NOMO-1 (cell line): Measurements from ENCODE around the gene WNT9A.
"Not testable (repeated sequence)": the region's sequence is repeated elsewhere in the genome, so short reads cannot be mapped to it uniquely, and the experiment has no call there.

Experiments
- DNase-seq, 2 experiments: peaks; one replicate each; lab custom pipeline; 2025; ENCODE audit not compliant: unreplicated experiment in 2 of 2; lab: John Stamatoyannopoulos, UW

Gene WNT9A

DNA sequence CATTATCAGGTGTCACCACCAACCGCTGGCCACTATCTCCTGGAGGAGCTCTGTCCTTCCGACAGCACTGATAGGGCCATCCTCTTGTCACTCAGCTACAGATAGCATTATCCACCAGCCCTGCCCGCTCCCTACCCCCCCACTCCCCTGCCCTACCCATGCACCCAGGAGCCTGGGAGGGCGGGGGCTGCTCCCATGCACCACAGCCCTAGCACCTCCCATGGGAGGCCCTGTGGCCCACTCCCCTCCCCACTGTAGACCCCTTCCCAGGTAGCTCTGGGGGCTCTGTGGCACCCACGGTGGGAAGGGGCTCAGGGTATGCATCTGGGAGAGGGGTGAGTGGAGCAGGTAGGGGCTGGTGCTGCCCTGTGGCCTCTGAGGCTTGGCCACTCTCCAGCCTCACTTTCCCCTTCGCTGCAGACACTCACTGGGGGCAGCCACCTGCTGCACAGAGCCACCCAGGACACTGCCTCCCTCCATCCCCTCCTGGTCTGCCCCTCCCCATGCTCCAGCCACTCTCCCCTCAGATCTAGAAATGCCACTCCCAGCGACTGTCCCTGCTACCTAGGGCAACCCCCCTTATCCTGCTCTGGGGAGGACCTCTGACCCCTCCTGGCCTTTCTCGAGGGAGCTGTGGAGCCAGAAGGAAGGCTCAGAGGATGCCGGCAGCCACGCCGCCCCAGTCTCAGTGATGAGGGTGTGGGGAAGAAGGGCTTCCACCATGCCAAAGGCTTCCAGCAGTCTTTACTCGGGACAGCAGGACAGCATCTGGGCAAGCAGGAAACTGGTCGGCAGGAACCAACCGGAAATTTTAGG is 58.5 kb downstream of the WNT9A start:
- no peak for DNase-seq

DNA sequence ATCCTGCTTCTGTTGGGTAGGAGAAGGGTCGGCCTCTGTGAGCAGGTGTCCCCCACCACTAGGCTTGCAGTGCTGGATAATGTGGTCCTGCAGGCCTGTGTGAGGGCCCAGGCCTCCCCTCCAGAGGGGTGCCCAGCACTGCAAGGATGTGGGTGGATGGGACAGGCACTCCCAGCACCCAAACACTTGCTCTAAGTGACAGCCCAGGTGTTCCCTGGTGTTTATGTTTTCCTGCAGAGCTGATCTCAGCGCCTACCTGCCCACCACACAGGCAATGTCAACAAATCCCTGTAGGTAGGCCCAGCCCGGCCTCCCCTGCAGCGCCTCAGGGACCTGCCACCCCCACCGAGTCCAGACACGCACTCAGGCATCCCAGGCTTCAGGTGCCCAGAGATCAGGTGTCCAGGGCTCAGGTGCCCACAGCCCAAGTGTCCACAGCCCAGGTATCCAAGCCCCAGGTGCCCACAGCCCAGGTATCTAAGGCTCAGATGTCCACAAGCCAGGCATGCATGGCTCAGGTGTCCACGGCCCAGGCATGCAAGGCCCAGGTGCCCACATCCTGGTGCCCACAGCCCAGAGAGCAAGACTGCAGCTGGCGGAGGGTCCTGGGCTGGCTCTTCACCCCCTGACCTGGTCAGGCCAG is 59.2 kb downstream of the WNT9A start:
- DNase-seq, result no peak

DNA sequence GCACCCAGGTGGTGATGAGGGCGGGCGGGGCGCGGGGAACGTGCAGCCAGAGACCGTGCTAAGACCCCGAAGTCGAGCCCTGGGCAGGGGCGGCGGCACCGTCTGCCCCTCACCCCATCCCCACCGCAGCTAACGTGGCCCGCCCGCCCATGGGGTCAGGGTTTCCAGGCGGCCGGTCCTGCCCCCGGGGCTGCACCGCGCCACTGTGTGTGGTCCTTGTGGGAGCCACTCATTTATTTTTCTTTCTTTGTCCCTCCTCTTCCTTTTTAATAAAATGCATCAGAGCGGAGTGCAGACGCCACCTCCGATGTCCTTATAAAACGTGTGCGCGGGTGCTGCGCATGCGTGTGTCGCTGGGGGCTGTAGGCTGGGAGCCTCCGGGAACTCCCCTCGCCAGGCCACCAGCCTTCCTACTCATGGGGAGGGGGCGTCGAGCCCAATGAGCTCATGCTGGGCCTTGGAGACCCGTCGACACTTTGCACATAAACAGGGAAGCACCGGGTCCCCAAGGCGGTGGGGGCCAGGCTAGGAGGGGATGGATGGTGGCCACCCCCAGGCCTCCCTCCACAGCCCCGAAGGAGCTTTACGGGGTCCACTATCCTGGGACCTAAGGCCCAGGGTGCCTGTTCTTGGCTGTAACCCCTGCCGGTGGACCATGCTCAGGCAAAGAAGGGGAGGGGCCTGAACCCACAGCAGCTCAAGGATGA is 59.9 kb downstream of the WNT9A start:
- no peak for DNase-seq

DNA sequence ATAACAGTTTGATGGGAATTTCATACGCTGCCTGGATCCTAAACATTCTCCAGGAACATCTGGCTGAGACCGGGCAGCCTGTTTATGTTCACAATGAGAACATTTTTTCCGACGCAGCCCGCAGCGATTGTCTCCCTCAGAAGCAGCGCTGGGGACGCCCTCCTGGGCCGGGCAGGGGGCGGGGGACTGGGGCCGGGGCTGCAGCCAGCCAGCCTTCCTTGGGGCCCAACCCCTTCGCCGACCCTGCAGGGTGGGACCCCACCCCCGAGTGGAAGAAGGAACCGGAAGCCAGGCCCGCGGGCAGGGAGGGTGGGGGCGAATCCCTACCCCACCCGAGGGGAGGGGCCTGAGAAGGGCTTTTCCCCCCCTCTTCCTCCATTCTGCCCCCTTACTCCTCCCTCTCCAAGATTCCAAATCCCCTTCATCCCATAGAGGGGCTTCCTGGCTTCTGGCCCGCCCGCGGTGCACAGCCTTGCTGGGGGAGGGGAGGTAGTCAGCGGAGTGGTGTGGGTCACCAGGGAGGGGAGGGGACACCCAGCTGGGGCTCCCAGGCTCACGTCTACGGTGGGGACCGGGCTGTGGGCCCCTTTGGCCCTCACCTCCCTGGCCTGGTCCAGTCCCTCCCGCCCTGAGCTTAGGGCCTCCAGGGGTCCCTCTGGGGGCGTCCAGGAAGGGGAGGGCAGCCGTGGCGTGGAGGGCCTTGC is 60.6 kb downstream of the WNT9A start:
- DNase-seq, result no peak

DNA sequence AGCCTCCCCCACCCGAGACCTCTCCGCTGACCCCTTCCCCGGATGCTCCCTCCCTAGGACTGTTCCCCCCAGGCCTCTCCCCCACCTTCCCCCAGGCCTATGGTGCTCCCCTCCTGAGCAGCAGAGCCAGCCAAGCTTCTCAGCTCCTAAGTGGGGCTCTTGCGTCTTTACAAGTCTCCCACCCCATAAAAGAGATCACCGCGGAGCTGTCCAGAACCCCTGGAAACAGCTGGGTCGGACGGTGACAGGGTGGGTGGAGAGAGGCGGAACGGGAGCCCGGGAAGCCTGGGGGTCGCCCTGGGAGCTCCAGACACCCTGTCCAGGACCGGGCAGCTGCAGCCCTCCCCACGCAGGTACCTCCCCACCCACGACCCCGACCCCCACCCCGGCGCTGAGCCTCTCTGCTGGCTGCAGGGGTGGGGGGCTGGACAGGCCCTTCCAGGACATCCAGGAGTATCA is 61.2 kb downstream of the WNT9A start:
- no peak for DNase-seq

DNA sequence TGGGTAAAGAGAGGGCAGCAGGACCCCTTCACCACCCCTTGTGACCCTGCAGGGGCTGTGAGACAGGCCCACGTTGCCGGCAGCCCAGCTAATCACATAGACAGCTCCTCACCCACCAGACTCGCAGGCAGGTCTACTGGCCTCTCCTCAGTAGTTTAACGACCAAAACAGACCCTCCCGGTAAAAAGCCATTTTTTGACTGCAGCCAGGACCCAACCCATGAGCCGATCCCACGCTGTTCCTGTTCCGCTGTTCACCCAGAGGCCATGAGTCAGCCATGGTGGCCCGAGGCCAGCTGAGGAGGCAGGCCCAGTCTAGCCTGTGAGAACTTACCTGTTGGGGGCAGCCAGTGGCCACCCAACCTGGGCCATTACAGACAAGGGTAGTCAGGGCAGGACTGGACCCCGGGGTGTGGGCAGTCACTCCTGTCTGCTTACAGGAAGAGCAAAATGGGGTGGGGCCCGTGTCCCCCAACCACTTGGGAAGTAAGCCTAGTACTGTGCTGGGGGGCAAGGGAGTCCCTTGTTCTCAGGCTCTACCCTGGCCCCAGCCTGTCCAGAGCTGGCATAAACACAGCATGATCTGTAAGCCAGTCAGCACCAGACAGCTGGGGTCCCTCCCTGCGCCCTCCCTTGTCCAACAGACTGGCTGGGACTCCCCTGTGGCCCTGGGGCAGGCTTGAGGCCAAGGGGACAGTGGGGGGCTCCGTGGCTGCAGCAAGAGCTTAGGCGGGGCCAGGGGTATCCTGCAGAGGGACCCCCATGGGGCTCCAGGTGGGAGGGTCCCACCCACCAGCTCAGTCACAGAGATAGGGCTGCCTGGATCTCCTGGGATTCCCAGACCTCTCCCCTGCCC is 61.9 kb downstream of the WNT9A start:
- no peak for DNase-seq

DNA sequence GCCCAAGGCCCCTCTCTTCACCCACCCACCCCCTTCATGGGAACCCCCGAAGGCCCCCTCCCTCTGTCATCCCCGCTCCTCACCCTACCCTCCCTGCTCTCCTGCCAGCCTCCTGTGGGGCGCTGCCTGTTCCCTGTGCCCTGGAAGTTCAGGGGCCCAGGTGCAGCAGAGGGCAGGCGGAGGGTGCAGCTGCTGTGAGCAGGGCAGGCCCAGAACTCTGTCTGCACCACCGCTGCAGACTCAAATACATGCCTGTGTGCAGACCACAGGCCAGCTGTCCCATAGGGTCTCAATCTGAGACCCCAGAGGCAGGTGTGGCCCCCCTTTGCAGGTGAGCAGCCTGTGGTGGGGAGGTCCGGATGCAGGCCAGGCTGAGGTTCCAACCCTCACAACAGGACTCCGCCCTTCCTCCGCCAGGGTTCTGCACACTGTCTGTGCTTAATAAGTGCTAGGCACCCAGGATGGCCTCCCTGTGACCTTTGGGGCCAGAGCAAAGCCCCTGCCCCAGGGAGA is 62.5 kb downstream of the WNT9A start:
- DNase-seq, result no peak

DNA sequence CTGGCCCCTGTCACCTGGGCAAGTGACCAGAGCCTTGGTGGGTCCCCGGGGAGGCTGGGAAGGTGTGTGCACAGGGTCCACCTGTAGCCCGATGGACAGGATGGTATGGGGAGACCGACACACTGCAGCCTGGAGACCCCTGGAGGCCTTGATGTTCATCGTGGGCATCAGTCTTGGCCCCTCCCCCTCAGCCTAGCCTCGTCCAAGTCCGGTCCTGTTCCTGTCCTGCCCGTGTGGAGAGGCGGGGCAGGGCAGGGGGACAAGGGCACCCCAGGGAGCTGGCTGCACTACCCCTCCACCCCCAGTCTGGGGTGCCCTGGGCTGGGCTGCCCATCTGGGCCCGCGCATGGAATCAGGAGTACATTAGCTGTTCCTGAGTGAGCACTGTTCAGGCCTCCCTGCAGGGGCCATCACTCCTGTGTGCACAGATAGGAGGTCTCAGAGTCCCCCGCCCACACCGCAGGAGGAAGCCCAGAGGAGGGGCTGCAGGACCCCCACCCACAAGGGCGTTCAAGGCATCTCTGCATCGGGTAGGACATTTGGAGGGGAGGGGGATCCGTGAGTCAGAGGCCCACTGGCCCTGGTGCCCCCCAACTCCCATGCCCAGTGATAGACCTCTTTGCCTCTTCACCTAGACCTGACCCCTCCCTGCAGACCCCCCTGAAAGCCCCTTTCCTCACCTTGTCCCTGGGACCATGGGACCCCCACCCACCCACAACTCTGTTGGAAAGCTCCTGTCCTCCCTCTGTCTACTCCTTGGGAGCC is 63.2 kb downstream of the WNT9A start:
- no peak for DNase-seq

DNA sequence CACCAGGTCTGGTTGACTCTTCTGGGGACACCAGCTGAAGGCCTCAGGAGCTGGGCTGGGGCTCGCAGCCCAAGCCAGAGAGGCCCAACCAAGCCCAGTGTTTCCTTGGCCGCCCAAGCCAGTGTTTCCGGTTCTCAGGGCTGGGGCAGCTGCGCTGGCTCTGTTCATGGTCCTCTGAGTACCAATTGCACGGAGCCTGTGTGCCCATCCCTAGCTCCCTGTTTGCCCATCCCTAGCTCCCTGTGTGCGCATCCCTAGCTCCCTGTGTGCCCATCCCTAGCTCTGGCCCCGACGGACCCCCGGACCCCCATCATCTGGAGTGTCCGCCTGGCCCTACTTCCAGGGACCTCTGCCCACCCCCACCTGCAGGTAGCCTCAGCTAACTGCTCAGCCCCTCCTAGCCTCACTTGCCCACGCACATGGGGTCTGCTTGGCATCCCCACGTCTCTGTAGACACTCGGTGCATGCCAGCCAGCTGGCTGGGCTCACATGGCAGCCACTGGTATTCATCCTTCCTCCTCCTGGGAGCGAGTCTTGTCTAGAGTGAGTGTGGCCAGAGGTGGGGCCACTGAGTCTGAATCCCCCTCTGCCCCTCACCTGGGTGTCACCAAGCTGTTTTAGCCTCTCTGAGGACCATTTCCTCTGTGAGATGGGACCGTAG is 64.0 kb downstream of the WNT9A start:
- no peak for DNase-seq

DNA sequence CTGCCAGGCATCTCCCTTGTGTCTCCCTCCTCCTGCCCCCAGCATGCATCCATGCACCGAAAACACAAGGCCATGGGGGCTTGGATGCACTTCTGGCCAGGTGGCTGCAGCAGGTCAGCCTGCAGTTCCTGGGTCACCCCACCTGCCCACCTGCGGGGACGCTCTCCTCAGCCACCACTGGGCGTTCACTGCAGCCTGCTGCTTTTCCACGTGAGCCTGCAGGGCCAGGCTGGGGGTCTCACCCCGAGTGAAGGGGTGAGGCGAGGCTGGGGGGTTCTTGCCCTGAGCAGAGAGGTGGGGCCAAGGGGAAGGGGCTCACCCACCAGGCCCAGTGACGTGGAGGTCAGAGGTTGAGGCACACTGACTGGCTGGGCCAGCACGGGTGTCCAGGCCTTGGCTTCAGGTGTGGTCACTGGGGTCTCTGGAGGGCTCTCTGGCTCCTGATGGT is 64.6 kb downstream of the WNT9A start:
- no peak for DNase-seq

DNA sequence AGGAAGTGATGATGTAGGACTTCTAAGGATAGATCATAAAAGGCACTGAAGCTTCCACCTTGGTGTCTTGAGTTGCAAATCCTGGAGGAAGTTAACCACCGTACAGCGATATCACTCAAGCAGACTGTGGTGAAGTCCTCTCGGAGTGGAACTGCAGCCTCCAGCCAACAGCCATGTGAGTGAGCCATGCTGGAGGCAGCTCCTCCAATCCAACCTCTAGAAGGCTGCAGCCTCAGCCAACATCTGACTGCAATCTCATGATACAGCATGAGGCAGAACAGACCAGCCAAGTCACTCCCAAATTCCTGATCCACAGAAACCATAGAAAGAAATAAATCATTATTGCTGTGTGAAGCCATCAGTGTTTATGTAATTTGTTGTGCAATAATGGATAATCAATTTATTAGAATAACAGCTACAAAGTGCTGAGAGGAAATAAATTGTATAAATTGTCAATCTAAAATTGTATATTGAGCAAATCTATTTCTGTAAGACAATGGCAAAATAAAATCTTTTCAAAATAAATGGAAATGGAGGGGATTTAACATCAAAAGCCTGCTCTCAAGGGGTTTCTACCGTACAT is 67.3 kb downstream of the WNT9A start:
- no peak for DNase-seq

DNA sequence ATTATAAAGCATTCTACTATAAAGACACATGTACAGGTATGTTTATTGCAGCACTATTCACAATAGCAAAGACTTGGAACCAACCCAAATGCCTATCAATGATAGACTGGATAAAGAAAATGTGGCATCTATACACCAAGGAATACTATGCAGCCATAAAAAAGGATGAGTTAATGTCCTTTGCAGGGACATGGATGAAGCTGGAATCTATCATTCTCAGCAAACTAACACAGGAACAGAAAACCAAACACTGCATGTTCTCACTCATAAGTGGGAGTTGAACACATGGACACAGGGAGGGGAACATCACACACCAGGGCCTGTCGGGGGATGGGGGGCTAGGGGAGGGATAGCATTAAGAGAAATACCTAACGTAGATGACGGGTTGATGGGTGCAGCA is 69.9 kb downstream of the WNT9A start:
- DNase-seq, result not testable (repeated sequence)

DNA sequence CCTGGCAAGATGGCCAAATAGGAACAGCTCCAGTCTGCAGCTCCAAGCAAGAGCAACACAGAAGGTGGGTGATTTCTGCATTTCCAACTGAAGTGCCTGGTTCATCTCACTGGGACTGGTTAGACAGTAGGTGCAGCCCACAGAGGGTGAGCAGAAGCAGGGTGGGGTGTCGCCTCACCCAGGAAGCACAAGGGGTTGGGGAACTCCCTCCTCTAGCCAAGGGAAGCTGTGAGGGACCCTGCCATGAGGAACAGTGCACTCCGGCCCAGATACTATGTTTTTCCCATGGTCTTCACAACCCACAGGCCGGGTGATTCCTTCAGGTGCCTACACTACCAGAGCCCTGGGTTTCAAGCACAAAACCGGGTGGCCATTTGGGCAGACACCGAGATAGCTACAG is 75.8 kb downstream of the WNT9A start:
- DNase-seq, result not testable (repeated sequence)

DNA sequence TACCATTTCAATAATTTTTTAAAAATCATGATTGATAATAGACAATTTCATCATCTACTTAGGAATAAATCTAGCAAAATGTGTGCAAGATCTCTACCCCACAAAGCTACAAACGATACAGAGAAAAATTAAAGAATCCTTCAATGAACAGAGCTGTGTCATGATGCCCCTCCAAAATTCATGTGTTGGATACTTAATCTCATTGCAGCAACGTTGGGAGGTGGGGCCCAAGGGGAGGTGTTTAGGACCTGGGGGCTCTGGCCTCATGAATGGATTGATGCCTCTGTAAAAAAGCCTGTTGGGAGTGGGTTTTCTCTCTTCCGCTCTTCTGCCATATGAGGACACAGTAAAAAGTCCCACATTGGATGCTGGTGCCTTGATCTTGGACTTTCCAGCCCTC is 77.4 kb downstream of the WNT9A start:
- no peak for DNase-seq

DNA sequence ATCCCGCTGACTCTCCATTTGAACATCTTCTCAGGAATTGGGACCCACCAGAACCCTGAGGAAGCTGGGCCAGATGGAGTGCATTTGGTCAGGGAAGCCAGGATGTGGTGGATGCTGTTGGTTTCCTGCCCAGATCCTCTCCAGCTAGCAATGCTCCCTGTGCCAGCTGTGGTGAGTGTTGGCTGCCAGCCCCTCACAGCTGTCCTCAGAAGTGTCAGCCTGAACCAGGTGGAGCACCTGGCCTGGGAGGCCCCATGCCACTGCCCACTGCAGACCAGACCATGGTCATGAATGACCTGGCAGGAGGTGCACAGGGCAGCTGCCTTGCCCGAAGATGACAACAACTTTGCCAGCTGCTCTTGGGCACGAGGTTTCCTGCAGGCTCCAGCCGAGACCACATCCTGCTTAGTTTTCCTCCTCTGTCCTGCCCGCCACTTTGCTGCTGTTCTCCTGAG is 77.9 kb downstream of the WNT9A start:
- no peak for DNase-seq

DNA sequence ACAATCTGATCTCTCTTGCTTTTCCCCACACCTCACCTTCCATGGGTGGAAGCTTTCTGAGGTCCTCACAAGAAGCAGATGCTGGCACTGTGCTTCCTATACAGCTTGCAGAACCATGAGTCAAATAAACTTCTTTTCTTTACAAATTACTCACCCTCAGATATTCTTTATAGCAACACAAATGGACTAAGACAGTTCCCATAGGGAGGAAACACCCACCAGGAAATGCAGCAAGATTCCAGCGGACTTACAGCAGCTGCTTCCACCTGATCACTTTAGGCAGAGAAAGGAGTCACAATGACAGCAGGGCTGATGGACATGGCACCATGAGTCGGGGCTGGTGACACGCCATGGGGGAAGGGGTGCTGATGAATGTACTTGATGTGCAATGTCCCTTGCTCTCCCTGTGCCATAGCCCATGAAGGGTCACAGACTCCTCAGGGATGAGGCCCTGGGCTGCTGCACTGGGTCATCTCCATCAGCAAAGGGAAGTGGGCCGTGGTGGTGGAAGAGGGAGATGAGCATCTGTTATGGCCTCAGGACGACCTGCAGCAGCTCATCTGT is 78.4 kb downstream of the WNT9A start:
- no peak for DNase-seq
